ENCODE measurements around the gene CADPS.

DNA sequence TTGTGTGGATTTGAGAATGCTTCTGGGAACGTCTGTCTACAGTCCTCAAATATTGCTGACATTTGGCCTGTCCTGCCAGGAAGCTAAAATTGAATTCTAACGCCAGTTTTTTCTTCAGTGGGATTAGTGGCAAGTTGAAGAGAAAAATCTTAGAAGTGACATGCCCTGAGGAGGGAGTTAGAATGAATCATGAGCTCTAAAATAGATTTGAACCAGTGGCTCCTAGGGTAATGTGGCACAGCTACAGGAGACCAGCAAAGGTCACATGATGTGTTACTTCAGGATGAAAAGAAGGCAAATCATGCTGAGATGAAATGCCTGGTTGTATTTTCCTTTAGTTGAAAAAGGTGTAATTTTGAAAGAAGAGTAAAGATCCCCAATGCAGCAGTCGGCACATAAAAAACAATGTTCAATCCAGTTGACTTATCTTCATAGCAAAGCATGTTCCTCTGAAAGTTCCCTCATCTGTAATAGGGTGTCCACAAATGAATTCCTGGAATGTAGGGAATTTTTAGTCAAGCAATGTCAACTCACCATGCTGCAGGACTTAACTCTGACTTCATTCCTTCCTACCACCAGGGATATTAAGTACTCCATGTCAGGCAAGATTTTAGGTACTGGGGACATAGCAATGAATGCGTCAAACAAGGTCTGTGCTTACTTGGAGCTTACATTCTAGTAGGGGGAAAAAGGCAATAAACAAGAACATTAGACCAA is 171.6 kb downstream of the CADPS start:
- no peak for TF ChIP-seq CTCF (conservative IDR thresholded peaks at IDR 0.05)
- no peak for TF ChIP-seq EZH2 (IDR thresholded peaks at IDR 0.05; ENCODE audit: low read depth)

Data from PC-9 (cell line).